Tibial artery (tissue), 4 donors: ENCODE measurements around the gene TLK1.
"Not testable (repeated sequence)": the region's sequence is repeated elsewhere in the genome, so short reads cannot be mapped to it uniquely, and the experiment has no call there.

Experiments
- DNase-seq, 2 donors: peaks; one replicate each; pipeline ENCODE4 v3.0.0-alpha.2; 2019
- H3K27ac ChIP-seq, 2 donors: fragments of 200-600 bp; sonication (generic) in 1 of 2; 1 replicate in 1 of 2; 2 replicates in 1 of 2; pipeline ENCODE4 v1.5.1; 2018 to 2019; ENCODE audit warnings: mild to moderate bottlenecking in 1 of 2
- H3K27me3 ChIP-seq, 2 donors: fragments of 200-600 bp; sonication (generic) in 1 of 2; one replicate each; pipeline versions ENCODE4 v1.5.1 to v1.6.0; 2016 to 2019
- H3K36me3 ChIP-seq, 3 donors: fragments of 200-600 bp; sonication (generic) in 2 of 3; one replicate each; pipeline ENCODE4 v1.5.1; 2016 to 2019; ENCODE audit warnings: mild to moderate bottlenecking in 2 of 3
- H3K4me1 ChIP-seq, 4 donors: fragments of 200-600 bp; sonication (generic) in 2 of 4; 1 replicate in 3 of 4; 2 replicates in 1 of 4; pipeline ENCODE4 v1.5.1; 2016 to 2019
- H3K4me3 ChIP-seq, 2 donors: fragments of 200-600 bp; sonication (generic) in 1 of 2; 1 replicate in 1 of 2; 2 replicates in 1 of 2; pipeline ENCODE4 v1.5.1; 2018 to 2019; ENCODE audit warnings: mild to moderate bottlenecking in 2 of 2
- H3K9me3 ChIP-seq, 3 donors: fragments of 200-600 bp; sonication (generic) in 1 of 3; one replicate each; pipeline ENCODE4 v1.5.1; 2016 to 2019
- intact Hi-C: fragments of 100-400 bp; cut with DNase I; formaldehyde crosslinking; loops from one replicate; pipeline ENCODE4 v1.15.0; 2023; ENCODE audit warnings: low total_unique reads
- TF ChIP-seq, protein P1 (sequence below), 2 experiments: fragments of 200-600 bp in 1 of 2; fragments of 450-650 bp in 1 of 2; IDR thresholded peaks; one replicate each; pipeline ENCODE4 v1.5.1; 2017 to 2019; ENCODE audit warnings: antibody characterized with exemption in 2 of 2, mild to moderate bottlenecking in 1 of 2, moderate library complexity in 1 of 2

TLK1 gene

GRCh38 chr2:171086352-171087290 is 74.1 kb downstream of the TLK1 start:
- DNase-seq, result no peak
- H3K4me1 ChIP-seq, result peaks cover 0 to 20% (median 2%) of the 10 kb centered on the region in 4 donors
- H3K4me3 ChIP-seq, result peak overlapping the region in 1 of 2 donors; percentile 0
- no peak overlapping the region for H3K27ac ChIP-seq
- H3K9me3 ChIP-seq, result no peaks in the 10 kb centered on the region
- intact Hi-C loops, result no loop called here
- TF ChIP-seq, protein P1, sequence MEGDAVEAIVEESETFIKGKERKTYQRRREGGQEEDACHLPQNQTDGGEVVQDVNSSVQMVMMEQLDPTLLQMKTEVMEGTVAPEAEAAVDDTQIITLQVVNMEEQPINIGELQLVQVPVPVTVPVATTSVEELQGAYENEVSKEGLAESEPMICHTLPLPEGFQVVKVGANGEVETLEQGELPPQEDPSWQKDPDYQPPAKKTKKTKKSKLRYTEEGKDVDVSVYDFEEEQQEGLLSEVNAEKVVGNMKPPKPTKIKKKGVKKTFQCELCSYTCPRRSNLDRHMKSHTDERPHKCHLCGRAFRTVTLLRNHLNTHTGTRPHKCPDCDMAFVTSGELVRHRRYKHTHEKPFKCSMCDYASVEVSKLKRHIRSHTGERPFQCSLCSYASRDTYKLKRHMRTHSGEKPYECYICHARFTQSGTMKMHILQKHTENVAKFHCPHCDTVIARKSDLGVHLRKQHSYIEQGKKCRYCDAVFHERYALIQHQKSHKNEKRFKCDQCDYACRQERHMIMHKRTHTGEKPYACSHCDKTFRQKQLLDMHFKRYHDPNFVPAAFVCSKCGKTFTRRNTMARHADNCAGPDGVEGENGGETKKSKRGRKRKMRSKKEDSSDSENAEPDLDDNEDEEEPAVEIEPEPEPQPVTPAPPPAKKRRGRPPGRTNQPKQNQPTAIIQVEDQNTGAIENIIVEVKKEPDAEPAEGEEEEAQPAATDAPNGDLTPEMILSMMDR (IDR thresholded peaks at IDR 0.05), result peak; percentile 9 to 27
- no peaks in the 10 kb centered on the region for H3K27me3 ChIP-seq
- H3K36me3 ChIP-seq, result no peaks in the 10 kb centered on the region

- intact Hi-C loops, result no loop called here
- no peak overlapping the region for H3K27ac ChIP-seq
- no peaks in the 10 kb centered on the region for H3K9me3 ChIP-seq
- H3K4me1 ChIP-seq, result peaks cover 0 to 11% (median 2%) of the 10 kb centered on the region in 4 donors
- no peaks in the 10 kb centered on the region for H3K27me3 ChIP-seq
- TF ChIP-seq, protein P1 (IDR thresholded peaks at IDR 0.05), result no peak
- H3K36me3 ChIP-seq, result no peaks in the 10 kb centered on the region
- H3K4me3 ChIP-seq, result no peak overlapping the region
- DNase-seq, result no peak
These were observed 76.6 kb downstream of the TLK1 start for GRCh38 chr2:171084128-171084527.

- intact Hi-C loops, result no loop called here
- Histone ChIP-seq H3K36me3 (no peaks in the 10 kb centered on the region), H3K27me3 (no peaks in the 10 kb centered on the region), H3K4me1 (peaks cover 0 to 11% (median 2%) of the 10 kb centered on the region in 4 donors), H3K4me3 (no peak overlapping the region), H3K9me3 (no peaks in the 10 kb centered on the region), H3K27ac (no peak overlapping the region)
- DNase-seq, result no peak
- TF ChIP-seq, protein P1 (IDR thresholded peaks at IDR 0.05), result no peak
These were observed 77.2 kb downstream of the TLK1 start for GRCh38 chr2:171083451-171083850.

DNA sequence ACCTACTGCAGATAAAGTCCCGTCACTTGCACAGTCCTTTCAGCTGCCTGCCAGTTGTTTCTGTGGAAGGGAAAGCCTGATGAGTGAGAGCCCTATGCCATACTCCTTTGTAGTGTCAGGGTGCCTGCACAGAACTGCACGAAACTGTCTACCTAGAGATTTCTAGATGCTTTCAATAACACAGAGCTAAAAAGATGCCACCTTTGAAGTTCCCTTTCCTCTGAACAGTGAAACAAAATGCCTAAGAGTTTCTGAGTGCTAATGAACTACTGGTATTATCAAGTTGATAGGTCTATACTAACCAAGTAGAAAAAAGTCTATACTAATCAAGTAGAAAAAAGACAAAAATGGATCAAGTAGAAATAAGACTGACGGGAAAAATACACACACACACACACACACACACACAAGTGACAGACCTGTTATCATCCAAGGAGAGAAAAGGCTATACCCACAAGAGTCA is 79.0 kb downstream of the TLK1 start:
- H3K36me3 ChIP-seq, result no peaks in the 10 kb centered on the region
- H3K4me3 ChIP-seq, result no peak overlapping the region
- intact Hi-C loops, result no loop called here
- TF ChIP-seq, protein P1 (IDR thresholded peaks at IDR 0.05), result no peak
- peaks cover 0 to 8% (median 2%) of the 10 kb centered on the region in 4 donors for H3K4me1 ChIP-seq
- no peaks in the 10 kb centered on the region for H3K27me3 ChIP-seq
- no peak overlapping the region for H3K27ac ChIP-seq
- no peak for DNase-seq
- H3K9me3 ChIP-seq, result no peaks in the 10 kb centered on the region

- no peaks in the 10 kb centered on the region for H3K27me3 ChIP-seq
- DNase-seq, result no peak
- TF ChIP-seq, protein P1 (IDR thresholded peaks at IDR 0.05), result no peak
- intact Hi-C loops, result no loop called here
- no peak overlapping the region for H3K4me3 ChIP-seq
- H3K36me3 ChIP-seq, result no peaks in the 10 kb centered on the region
- H3K4me1 ChIP-seq, result peaks cover 0 to 5% (median 0%) of the 10 kb centered on the region in 4 donors
- H3K27ac ChIP-seq, result no peak overlapping the region
- H3K9me3 ChIP-seq, result no peaks in the 10 kb centered on the region
These were observed 80.1 kb downstream of the TLK1 start for GRCh38 chr2:171080607-171081006.

- DNase-seq, H3K4me3 ChIP-seq, H3K4me1 ChIP-seq, H3K27ac ChIP-seq, intact Hi-C loops, H3K27me3 ChIP-seq, H3K9me3 ChIP-seq: not testable (repeated sequence)
- peaks cover 5 to 13% (median 8%) of the 10 kb centered on the region in 3 donors for H3K36me3 ChIP-seq
These were observed 84.3 kb downstream of the TLK1 start for GRCh38 chr2:171076422-171076821.
